H1 (cell line): ENCODE measurements around the gene PLSCR1. TPM values are rescaled to one million over a fixed set of nuclear protein-coding genes. Genes with fewer than 3 reads are reported as not detected.

Experiments used
- BCL11A ChIP-seq, 2 experiments: IDR thresholded peaks; one replicate each; pipeline ENCODE4 v1.6.1; 2011; ENCODE audit warnings: low read depth in 2 of 2, low read length in 2 of 2, mild to moderate bottlenecking in 2 of 2
- EZH2 ChIP-seq: fragments of 200-600 bp; sonication (generic); IDR thresholded peaks from 2 replicates; pipeline ENCODE4 v1.7.1; 2012; ENCODE audit warnings: low read depth, mild to moderate bottlenecking, moderate library complexity, low read length, inconsistent platforms; ENCODE audit not compliant: severe bottlenecking
- polyA plus RNA-seq, 7 experiments: library from polyadenylated mRNA; depleted of rRNA in 3 of 7; stranded (reverse) in 5 of 7; unstranded in 2 of 7; fragments of >200 nt in 5 of 7; fragments of 200-250 nt in 2 of 7; gene quantifications; 1 replicate in 5 of 7; 2 replicates in 1 of 7; 4 replicates in 1 of 7; pipeline versions ENCODE4 v1.2.1 to v1.2.3, GENCODE V29; 2011 to 2013; ENCODE audit warnings: missing spikeins in 2 of 7, mixed read lengths in 2 of 7
- total RNA-seq: library from RNA; stranded (reverse); fragmentation: NEBNext Ultra II Directional; extraction: Animal tissue kit (Norgen Biotek cat#: 25700); gene quantifications from 2 replicates; pipeline ENCODE4 v1.2.1, GENCODE V29; 2021
- TF ChIP-seq, protein P1 (sequence below): fragments of 300-600 bp; sonication (generic); IDR thresholded peaks from 2 replicates; pipeline ENCODE4 v1.7.1; 2012; ENCODE audit warnings: low read length, moderate library complexity, mild to moderate bottlenecking, inconsistent platforms; ENCODE audit not compliant: insufficient replicate concordance

Gene PLSCR1
- total and polyA plus RNA-seq, 2 of the 8 experiments (the other 6 are each of a cell fraction or from before 2014, with no cell fraction given), result 32.2 to 48.5 TPM

DNA sequence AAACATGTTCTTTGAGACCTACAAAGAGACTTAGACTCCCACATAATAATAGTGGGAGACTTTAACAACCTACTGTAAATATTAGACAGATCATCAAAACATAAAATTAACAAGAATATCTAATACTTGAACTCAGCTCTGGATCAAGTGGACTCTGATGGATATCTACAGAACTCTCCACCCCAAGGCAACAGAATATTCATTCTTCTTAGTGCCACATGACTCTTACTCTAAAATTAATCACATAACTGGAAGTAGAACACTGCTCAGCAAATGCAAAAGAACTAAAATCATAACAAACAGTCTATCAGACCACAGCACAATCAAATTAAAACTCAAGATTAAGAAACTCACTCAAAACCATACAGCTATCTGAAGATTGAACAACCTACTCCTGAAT, 59.1 kb downstream of the PLSCR1 start (continued):
- TF ChIP-seq, protein P1, sequence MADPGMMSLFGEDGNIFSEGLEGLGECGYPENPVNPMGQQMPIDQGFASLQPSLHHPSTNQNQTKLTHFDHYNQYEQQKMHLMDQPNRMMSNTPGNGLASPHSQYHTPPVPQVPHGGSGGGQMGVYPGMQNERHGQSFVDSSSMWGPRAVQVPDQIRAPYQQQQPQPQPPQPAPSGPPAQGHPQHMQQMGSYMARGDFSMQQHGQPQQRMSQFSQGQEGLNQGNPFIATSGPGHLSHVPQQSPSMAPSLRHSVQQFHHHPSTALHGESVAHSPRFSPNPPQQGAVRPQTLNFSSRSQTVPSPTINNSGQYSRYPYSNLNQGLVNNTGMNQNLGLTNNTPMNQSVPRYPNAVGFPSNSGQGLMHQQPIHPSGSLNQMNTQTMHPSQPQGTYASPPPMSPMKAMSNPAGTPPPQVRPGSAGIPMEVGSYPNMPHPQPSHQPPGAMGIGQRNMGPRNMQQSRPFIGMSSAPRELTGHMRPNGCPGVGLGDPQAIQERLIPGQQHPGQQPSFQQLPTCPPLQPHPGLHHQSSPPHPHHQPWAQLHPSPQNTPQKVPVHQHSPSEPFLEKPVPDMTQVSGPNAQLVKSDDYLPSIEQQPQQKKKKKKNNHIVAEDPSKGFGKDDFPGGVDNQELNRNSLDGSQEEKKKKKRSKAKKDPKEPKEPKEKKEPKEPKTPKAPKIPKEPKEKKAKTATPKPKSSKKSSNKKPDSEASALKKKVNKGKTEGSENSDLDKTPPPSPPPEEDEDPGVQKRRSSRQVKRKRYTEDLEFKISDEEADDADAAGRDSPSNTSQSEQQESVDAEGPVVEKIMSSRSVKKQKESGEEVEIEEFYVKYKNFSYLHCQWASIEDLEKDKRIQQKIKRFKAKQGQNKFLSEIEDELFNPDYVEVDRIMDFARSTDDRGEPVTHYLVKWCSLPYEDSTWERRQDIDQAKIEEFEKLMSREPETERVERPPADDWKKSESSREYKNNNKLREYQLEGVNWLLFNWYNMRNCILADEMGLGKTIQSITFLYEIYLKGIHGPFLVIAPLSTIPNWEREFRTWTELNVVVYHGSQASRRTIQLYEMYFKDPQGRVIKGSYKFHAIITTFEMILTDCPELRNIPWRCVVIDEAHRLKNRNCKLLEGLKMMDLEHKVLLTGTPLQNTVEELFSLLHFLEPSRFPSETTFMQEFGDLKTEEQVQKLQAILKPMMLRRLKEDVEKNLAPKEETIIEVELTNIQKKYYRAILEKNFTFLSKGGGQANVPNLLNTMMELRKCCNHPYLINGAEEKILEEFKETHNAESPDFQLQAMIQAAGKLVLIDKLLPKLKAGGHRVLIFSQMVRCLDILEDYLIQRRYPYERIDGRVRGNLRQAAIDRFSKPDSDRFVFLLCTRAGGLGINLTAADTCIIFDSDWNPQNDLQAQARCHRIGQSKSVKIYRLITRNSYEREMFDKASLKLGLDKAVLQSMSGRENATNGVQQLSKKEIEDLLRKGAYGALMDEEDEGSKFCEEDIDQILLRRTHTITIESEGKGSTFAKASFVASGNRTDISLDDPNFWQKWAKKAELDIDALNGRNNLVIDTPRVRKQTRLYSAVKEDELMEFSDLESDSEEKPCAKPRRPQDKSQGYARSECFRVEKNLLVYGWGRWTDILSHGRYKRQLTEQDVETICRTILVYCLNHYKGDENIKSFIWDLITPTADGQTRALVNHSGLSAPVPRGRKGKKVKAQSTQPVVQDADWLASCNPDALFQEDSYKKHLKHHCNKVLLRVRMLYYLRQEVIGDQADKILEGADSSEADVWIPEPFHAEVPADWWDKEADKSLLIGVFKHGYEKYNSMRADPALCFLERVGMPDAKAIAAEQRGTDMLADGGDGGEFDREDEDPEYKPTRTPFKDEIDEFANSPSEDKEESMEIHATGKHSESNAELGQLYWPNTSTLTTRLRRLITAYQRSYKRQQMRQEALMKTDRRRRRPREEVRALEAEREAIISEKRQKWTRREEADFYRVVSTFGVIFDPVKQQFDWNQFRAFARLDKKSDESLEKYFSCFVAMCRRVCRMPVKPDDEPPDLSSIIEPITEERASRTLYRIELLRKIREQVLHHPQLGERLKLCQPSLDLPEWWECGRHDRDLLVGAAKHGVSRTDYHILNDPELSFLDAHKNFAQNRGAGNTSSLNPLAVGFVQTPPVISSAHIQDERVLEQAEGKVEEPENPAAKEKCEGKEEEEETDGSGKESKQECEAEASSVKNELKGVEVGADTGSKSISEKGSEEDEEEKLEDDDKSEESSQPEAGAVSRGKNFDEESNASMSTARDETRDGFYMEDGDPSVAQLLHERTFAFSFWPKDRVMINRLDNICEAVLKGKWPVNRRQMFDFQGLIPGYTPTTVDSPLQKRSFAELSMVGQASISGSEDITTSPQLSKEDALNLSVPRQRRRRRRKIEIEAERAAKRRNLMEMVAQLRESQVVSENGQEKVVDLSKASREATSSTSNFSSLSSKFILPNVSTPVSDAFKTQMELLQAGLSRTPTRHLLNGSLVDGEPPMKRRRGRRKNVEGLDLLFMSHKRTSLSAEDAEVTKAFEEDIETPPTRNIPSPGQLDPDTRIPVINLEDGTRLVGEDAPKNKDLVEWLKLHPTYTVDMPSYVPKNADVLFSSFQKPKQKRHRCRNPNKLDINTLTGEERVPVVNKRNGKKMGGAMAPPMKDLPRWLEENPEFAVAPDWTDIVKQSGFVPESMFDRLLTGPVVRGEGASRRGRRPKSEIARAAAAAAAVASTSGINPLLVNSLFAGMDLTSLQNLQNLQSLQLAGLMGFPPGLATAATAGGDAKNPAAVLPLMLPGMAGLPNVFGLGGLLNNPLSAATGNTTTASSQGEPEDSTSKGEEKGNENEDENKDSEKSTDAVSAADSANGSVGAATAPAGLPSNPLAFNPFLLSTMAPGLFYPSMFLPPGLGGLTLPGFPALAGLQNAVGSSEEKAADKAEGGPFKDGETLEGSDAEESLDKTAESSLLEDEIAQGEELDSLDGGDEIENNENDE, result no peak
- TF ChIP-seq BCL11A (IDR thresholded peaks at IDR 0.05; ENCODE audit: low read depth in 2 of 2, low read length in 2 of 2) (no peak), EZH2 (no peak)
